Ammon's horn (tissue), 1 donor: ENCODE results near the gene IP6K2.
"Not testable (repeated sequence)": the region's sequence is repeated elsewhere in the genome, so short reads cannot be mapped to it uniquely, and the experiment has no call there.

Experiments
- DNase-seq: peaks from one replicate; pipeline ENCODE4 v3.0.0-alpha.2; 2016; ENCODE audit warnings: low spot score

Gene IP6K2

DNA sequence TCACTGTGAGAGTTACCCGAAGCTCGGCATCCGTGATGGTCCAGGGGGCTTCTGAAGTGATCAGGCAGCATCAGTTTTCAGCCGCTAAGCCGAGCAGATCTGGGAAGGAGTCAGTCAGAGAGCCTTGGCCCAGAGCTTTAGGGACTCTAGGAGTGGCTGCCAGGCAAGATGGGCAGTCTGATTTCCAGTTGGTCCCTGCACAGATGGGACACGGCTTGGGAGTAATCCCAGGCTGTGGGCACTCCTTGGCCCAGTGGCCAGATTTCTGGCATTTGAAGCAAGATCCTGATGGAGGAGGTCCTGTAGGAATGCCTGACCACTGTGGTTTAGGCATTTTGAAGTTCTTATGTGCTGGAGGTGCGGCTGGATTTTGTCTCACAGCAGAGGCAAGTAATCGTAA lies 10.5 kb upstream of the IP6K2 start:
- DNase-seq = no peak

DNA sequence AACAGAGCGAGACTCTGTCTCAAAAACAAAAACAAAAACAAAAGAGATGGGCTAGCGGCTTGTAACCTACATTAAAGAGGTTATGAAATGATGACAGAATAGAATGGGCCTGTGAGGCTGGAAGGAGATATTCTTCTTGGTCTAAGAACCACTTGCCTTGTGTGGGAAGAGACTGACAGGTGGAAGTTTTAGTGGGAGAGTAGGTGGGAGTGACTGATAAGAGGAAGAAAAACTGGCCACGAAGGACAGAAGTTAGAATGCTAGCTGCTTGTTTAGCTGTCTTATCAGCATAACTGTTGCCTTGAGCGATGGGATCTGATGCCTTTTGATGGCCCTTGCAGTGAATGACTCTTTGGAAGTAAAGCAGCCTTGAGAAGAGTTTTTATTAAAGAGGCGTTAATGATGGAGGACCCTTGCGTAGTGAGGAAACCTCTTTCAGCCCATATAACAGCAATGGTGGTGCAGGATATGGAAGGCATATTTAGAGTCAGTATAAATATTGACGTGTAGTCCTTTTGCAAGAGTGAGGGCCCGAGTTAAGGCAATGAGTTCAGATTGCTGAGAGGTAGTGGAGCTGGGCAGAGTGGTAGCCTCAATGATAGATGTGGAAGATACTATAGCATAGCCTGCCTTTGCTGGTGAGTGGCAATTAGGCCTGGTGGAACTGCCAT lies 8.3 kb upstream of the IP6K2 start:
- DNase-seq = not testable (repeated sequence)

DNA sequence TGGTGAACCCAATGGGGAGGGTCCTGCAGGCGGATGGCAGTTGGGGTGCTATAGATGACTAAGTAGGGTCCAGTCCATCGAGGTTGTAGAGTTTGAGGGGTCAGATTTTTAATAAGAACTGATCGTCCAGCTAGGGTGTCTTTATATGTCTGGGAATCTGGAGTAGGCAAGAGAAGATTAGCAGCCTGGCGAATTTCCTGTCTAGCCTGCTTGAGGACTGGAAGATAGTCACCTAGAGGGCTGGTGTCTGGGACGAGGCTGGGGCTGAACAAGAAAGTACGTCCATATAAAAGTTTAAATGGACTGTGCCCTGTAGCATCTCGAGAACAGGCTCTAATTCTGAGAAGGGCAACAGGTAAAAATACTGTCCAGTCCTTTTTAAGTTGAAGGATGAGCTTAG lies 6.7 kb upstream of the IP6K2 start:
- no peak for DNase-seq

- not testable (repeated sequence) for DNase-seq
Measured at GRCh38 chr3:48723293-48723692, 6.3 kb upstream of the IP6K2 start.

DNA sequence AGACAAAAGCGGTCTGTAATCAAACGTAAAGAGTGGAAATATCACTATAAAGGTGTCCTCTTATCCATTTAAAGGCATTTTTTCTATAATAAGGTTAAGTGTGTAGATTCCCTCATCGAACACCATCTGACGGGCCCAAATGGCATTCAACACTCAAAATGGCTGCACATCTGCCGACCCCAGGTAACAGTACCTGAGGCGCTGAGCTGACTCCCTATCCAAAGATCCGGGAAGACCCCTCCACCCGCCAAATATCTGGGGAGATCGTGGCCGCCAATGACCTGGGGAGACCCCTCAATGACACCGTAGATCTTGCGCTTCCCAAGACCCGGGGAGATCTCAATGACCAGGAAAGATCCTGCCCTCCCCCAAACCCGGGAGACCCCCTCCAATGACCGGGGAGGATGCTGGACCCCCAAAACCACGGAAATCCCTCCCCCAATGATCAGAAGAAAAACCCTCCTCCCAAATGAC lies 476 bp downstream of the IP6K2 start:
- DNase-seq = no peak

- peak; percentile 68 for DNase-seq
Measured at GRCh38 chr3:48715174-48715800, 1.7 kb downstream of the IP6K2 start.

- no peak for DNase-seq
Measured at GRCh38 chr3:48711727-48712126, 5.3 kb downstream of the IP6K2 start.

DNA sequence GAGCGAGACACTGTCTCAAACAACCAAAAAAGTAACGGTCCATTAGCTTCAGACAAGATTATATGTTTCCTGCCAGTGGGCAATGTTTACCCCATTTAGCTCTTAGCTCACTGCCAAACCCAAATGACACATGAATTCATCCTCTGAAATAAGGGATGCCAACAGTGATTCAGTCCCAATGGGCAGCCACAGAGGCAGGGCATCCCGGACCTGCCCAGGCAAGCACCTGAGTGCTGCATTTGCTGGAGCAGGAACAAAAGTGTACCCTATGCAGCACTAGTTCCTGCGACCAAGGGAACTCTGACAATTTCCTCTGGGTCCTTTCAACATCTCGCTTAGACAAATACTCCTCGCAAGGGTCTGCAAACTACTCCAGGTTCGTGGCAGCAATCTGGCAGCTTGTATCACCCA lies 8.0 kb downstream of the IP6K2 start:
- no peak for DNase-seq

DNA sequence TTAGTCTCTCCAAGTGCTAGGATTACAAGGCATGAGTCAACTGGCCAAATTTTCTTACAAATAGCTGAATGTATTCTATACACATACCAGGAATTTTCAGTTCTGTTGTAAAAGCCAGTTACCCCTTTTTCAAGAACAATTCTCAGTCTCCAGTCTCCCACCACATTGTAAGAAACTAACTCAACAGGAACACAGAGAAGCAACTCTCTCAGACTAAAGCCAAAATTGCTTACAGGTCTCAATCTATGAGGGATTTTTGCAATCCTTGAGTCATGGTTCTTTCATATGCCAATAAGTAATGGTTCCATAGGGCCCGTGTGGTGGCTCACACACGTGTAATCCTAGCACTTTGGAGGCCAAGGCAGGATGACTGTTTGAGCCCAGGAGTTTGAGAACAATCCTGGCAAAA lies 8.5 kb downstream of the IP6K2 start:
- no peak for DNase-seq

- DNase-seq = no peak
Measured at GRCh38 chr3:48707157-48707556, 9.9 kb downstream of the IP6K2 start.

GRCh38 chr3:48702320-48702920 lies 14.6 kb downstream of the IP6K2 start:
- DNase-seq = no peak

DNA sequence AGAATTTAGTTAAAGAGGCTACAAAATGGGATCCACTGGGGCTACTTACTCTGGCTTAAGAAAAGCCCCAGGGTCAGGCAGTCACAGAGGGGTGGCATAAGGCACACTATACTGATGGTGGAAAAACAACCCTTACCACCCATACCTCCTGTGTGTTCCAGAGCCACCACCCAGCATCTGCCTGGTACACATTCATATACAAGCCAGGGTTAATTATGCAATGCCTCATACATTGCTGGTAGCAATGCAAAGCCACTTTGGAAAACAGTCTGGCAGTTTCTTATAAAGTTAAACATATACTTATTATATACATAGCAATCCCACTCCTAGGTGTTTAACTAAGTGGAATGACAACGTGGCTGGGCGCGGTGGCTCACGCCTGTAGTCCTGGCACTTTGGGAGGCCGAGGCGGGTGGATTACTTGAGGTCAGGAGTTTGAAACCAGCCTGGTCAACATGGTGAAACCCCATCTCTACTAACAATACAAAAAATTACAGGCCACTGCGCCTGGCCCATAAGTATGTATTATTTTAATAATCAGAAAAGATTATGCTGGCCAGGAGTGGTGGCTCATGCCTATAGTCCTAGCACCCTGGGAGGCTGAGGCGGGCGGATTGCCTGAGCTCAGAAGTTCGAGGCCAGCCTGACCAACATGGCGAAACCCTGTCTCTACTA lies 16.2 kb downstream of the IP6K2 start:
- no peak for DNase-seq

DNA sequence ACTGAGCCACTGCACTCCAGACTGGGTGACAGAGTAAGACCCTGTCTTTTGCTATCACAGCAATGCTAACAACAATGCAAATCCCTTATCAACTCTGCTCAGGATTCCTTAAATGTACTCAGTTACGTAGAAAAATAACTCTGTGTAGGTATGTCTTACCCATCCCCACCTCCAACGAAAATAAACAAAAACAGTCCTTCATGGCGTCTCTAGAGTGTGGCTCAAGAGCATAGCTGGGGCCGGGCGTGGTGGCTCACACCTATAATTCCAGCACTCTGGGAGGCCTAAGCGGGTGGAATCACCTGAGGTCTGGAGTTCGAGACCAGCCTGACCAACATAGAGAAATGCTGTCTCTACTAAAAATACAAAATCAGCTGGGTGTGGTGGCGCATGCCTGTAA lies 18.1 kb downstream of the IP6K2 start:
- no peak for DNase-seq

DNA sequence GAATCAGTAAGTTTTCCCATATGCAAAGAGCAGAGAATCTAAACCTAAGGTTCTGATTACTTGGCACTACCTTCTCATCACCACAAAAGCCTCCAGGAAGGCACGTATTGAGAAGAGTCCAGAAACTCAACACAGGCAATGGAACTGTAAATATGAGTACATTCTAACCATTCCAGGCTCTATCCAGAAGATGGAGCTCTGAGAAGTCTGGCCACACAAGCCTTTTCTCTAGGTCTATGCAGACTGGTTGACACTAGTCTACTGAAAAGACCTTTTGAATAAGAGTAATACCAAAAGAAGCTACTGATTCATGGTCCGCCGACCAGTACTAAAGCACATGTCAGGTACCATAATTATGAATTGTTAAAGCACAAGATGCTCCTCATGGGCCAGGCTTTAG lies 19.1 kb downstream of the IP6K2 start:
- no peak for DNase-seq

- DNase-seq = no peak
Measured at GRCh38 chr3:48696601-48697000, 20.4 kb downstream of the IP6K2 start.

DNA sequence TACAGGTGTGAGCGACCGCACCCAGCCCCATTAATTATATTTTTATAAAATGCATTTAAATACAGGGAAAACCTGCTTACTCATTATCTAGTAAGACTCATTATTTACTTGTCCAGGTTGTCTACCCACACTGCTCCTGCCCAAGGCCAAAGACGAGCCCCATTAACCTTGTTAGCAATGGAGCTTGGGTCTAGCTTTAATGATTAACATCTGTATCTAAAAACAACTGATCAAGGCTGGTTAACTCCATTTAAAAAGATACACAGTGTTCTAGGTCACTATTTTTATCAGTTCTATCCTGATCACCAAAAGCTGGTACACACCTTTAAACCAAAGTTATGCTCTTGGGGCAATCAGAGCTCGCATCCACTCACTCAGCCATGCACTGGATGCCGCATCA lies 20.9 kb downstream of the IP6K2 start:
- DNase-seq = no peak

DNA sequence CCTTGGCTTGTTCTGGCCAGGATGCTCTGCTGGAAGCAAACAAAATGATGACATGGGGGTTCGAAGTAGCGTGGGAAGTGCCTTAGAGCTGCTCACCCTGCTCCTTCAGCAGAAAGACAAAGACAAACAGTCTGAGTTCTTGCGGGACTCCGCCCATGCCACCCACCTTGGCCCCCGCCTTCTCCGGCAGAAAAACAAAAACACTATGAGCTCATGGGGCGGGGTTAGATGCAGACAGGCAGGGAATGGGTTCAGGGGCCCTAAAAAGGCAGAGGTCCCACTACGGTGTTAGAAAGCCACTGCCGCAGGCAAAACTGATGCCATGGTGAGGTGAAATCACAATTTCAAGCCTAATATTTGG lies 21.6 kb downstream of the IP6K2 start:
- DNase-seq = peak; percentile 51

GRCh38 chr3:48694610-48695392 lies 22.2 kb downstream of the IP6K2 start:
- DNase-seq = peak; percentile 90

- DNase-seq = no peak
Measured at GRCh38 chr3:48693826-48694225, 23.2 kb downstream of the IP6K2 start.

DNA sequence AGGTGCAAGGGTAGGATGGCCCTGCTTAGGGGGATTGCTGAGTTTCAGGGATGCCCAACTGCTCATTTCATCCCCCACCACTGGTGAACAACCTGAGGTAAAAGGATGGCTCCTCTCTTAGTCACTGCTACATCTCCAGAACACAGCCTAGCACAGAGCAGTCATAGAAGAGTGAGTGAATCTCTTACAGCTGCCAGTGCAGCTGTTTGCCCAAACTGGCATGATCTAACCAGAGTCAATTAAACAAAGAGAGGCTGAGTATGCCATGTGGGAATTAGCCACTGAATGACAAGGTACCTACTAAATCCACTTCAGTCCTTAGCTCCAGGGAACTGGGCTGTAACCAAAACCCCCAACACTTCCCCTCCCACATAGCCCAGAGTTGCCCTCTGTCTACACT lies 24.5 kb downstream of the IP6K2 start:
- DNase-seq = peak; percentile 66

DNA sequence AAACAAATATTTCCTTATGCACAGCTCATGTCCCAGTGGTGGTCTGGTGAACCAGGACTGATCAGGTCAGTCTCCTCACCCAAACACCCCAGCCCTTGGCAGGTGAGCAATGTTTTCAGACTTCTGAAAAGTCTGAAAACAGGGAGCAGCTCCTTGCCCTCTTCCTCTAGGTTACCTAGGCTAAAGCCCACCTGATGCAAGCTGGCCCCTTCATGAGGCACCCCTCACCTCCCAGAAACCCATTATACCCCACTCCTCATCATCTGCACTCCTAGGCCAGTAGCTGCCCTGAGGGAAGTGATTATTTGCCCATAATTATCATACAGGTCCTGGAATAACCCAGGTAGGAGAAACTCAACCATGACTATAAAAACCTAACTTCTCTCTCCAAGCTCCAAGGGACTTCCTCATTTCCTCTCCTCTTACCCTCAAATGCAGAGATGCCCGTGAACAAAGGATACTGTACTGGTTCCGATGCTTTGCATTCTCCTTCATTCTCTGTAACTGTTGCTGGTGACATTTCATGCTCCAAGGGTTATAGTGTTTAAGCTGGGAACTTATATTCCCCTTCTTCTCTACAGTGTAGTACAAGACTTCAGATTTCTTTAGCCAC lies 26.1 kb downstream of the IP6K2 start:
- no peak for DNase-seq

DNA sequence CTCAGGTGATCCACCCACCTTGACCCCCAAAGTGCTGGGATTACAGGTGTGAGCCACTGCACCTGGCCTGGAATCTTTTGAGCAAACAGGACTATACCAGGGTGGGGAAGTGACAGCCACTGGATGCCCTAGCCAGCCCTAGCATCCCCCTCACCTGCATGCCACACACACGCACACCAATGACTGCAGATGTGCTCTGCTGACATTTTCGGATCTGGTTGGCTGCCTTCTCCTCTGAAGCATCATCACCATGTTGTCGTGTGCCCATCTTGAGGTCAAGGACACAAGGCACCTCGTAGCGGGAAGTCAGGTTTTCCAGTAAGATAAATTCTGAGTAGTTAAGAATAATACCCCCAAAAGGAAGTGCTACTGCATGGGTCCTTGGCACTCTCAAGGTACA lies 27.6 kb downstream of the IP6K2 start:
- DNase-seq = no peak
